ENCODE measurements around the gene SPATA24.
"Not testable (repeated sequence)": the region's sequence is repeated elsewhere in the genome, so short reads cannot be mapped to it uniquely, and the experiment has no call there.

Gene SPATA24

DNA sequence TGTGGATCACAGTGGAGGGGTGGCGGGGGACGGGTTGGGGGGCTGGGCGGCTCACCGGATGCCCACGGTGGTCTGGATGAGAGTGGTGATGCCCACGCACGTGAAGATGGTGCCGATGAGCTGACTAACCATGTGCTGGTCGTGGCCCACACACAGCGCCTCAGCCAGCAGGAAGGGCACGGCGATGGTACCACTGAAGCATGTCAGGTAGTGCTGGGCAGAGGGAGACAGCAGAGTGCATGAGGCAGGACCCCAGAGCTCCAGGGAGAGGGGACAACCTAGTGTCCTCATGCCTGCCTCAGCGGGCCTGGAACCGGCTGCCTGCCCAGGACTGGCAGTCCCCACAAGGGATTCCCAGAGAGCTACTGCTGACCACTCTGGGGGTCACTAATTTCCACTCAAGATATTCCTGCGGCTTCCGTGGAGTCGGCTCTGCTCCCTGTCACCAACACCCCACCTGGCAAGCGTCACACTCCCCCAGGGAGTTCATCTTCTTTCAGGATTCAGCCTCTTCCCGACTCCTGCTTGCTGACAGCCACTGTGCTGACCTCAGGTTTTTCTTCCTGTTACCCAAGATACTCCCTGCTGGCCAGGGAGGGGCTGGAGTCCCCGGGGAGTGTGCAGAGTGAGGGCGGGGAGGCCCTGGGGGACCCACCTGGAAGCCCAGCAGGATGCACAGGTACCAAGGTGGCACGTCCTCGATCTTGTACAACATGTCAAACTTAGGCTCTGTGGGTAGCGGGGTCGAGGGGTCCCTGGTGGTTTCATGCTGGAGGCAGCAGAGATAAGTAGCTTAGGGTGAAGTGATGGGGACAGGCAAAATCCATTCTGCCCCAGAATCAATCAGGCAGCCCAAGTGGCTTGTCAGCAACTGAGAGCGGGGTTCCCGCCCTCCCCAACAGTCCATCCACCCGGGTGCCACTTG lies 21.8 kb downstream of the SPATA24 start:
- no peak for FAIRE-seq

DNA sequence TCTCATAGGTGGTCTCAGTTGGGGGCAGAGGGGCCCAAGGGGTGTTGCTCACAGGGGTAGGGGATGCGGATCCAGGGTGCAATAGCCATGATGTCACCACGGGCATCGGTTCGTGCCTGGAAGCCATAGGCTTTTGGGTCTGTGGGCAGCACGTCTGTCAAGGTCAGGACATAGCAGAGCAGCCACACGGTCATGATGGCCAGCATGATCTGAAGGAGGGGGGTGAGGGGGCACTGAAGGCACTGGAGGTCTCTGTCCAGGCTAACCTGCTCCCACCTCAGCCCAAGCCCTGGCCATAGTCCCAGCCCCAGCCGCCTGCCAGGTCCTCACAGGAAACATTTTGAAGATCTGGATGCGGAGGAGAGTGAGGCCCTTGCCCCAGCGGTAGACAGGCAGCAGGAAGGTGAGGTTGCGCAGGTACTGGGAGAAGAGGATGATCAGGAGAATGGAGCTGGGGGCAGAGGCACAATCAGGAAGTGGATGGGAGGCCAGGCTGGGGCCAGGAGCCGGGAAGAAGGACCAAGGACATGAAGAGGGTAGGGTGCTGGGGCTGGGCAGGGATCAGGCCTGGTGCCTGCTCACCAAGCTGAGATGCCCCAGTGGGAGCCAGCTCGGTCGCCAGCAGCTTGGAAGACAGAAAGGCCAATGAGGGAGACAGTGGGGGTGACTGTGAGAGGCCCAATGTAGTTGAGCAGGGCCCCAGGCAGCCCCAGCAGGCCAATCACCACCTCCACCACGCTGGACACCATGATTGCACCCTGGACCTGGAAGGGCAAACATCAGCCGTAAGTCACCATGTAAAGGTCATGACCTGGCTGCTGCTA lies 24.1 kb downstream of the SPATA24 start:
- FAIRE-seq = no peak

DNA sequence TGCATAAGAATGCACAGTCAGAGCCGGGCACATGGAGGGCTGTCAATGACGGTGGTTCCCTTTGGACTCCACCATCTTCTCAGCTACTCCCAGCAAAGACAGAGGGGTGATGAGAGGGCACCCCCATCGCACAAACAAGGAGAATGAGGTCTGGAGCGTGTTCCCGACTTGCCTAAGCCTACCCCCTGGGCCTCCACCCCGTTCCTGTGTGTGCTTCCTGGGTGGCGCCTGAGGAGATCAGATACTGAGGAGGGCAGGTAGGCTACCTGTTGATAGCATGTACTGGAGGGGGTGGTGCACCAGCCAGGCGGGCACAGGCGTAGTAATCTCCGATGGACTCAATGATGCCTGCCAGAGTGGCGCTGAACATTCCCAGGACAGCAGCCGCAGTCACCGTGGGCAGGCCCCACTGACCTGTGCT lies 24.9 kb downstream of the SPATA24 start:
- FAIRE-seq = no peak

DNA sequence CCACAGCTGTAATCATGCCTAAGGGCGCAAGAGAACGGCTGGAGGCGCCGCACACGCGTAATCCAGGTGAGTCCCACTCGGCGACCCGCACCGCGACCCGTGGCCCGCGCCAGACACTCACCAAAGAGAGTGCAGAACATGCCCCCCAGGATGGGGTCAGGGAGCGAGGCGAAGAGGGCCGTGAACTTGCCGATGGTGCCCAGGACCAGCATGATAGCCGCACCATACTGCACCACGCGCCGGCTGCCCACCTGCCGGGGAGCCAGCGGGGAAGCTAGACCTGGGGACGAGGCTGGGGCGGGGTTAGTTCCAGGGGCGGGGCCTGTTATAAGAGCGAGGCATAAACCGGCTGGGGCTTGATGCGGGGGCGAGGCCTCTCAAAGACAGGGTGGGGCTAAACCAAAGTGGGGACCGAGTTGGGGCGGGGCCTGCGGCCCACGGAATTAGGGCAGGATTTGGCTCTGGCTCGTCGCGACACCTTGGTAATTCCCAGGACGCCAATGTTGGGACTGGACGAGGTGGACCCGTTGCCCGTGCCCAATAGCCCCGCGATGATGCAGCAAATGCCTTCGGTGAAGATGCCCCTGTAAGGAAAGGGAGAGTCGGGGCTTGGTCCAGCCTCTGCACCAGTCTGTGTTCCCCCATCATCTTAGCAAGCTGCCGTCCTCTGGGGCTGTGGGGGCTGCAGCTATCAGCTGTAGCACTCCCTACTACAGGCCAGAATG lies 25.6 kb downstream of the SPATA24 start:
- FAIRE-seq = no peak

DNA sequence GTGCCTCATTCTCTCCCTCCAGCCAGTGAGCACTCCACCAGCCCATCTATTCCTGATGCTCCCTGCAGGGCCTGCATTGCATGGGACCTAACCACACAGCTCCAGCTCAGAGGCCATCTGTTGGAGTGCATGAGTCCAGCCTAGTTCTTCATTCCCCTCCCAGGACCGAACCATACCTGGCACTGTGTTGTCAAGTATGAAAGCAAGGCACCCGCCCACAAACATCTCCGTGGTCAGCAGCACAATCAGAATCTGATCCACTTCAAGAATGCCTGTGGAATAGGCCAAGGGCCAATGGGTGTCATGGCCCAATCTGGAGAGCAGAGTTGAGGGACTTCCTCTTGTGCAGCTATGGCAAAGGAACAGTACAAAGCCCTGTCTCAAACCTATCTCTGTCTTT lies 26.7 kb downstream of the SPATA24 start:
- no peak for FAIRE-seq

DNA sequence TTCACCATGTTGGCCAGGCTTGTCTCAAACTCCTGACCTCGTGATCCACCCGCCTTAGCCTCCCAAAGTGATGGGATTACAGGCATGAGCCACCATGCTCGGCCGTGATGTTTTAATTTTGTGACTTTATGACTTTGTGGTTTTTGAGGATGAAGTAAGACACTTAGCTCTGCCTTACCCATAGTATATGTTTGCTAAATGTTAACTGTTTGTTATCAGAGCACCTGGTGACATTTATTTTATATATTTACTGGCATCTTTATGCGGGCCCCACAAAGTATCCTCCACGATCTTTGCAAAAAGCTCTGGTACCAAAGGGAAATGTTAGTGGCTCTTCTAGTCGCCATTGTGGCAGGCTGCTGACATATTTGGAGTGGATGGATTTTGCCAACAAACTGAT lies 27.5 kb downstream of the SPATA24 start:
- no peak for FAIRE-seq

DNA sequence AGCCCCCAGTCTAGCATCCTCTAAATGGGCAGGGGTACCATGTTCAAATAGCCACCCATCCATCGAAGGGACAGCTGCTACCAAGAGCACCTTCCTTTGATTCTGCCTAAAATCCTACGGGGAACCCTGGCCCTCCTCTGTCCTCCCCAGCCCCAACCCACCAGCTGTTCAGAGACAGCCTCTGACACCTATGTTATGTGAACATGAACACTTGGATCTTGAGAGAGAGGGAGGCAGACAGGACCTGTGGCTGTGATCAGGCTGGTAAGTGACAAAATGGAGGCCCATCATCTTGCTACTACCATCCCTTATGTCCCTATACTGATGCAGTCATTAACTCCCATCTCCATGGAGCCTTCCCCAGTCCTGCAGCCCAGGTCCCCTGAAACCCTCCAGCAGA lies 29.0 kb downstream of the SPATA24 start:
- no peak for FAIRE-seq

DNA sequence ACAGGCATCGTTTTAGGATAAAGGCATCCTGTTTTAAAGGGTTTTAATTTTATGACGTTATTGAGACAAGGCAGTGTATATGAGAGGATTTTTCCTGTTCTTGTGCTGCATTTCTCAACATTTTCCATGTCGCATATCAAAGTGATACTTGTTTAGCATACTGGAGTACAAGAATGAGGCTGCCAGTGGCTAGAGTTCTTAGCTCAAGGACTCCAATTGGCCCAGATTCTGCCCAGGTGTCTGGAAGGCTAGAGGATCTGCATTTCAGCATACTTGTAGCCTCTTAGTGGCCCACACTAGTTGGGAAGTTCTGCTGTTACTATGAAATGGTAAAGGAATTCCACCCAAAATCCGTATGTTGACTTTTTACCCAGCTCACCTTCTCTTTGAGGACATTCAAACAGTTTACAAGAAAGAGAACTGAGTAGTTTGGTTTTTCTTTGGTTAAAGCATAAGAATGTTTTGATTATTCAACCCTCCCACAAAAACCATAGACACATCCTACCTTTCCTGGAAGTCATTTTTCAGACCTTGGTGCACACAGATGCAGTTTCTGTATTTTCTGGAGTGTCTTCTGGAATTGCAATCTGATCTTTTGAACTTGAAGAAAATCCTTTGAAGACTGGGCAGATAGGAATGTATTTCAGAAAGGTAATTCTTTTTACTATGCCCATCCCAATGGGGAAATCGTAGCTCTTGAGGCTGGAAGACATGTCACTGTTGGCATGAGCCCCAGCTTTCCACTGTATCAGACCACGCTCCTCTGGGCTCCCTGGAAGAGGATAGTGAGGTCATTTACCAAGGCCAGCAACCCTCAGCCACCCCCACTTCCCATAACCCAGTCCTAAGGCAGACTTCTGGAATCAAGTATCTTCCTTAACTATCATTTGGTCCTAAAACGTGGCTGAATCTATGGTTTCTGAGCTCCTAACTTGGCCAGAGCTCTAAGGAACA lies 32.1 kb downstream of the SPATA24 start:
- FAIRE-seq = no peak

DNA sequence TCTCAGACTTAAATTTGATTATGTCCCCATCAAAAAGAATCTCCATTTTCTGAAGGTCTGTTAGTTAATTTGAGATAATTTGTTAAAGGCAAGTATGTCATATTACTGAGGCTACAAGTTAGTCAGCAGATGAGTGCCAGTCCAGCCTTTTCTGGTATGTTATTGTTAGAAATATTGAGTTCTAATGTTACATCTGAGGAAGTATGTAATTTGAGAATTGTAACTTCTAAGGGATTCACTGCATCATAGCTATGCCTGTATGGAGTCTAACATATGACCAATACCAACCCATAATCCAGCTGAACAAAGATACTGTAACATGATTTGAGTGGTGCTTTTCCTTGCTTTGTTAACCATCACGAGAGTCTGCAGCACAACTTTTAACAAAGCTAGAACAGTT lies 34.7 kb downstream of the SPATA24 start:
- FAIRE-seq = no peak

DNA sequence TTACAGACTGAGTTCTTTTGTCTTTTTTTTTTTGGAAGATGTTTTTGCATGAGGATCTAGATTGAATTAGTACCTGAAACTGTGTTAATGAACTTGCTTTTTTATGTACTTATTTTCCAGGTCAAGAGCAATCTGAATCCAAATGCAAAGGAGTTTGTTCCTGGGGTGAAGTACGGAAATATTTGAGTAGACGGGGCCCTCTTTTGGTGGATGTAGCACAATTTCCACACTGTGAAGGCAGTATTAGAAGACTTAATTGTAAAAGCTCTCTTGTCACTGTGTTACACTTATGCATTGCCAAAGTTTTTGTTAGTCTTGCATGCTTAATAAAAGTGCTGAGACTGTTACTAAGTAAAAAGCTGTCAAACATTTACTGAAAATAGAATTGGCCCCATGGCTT lies 35.3 kb downstream of the SPATA24 start:
- FAIRE-seq = no peak

DNA sequence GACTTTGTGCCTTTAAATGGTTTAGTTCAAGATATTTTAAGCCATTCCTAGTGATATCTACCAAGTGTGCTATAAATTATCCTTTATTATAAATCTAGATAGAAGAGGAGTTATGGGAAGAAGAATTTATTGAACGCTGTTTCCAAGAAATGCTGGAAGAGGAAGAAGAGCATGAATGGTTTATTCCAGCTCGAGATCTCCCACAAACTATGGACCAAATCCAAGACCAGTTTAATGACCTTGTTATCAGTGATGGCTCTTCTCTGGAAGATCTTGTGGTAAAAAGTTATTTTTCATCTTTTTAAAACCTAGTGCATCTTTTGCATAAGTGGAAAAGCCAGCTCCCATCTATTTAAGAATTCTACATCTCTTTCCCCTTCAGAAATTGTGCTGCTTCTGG lies 39.4 kb downstream of the SPATA24 start:
- FAIRE-seq = no peak

DNA sequence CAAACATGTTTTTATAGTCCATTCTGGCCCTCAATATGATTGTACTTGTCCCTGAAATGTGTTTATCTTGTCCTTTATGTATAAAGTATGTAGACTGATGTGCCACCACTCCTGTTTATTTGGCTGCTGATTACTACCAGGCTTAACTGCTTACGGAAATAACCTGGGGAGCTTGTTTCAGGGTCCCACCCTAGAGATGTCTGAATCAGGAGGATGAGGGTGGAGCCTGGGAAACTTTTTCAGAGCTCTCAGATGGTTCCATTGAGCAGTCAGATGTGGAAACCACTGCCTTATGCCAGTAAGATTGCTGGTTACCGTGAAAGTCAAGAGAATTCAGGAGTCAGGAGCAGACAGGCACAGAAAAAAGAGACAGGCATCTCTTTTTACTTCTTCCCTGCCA lies 40.0 kb downstream of the SPATA24 start:
- no peak for FAIRE-seq

DNA sequence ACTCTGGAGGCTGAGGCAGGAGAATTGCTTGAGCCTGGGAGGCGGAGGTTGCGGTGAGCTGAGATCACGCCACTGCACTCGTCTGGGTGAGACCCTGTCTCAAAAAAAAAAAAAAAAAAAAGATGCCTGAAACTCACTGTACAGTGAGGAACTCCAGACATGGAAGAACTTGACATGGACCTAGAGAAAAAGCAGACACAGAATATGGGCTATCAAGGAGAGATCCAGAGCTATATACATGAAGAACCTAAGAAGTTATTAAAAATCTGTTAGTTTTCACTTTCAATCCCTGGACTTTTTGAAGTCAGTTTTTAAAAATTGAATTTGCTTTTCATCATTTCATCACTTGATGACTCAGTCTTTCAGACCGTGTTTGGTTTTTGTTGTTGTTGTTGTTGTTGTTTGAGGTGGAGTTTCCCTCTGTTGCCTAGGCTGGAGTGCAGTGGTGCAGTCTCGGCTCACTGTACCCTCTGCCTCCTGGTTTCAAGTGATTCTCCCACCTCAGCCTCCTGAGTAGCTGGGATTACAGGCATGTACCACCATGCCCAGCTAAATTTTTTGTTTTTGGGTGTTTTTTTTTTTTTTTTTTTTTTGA lies 42.0 kb downstream of the SPATA24 start:
- no peak for FAIRE-seq

DNA sequence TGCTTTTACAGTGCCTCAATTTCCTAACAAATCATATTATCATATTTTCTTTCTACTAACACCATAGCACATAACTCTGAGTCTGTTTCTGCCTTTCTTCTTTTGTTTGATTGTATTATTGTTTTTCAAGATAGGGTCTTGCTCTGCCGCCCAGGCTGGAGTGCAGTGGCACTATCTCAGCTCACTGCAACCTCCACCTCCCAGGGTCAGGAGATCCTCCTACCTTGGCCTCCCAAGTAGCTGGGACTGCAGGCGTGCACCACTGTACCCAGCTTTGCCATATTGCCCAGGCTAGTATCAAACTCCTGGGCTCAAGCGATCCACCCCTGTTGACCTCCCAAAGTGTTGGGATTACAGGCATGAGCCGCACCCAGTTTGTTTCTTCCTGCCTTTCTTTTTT lies 43.5 kb downstream of the SPATA24 start:
- no peak for FAIRE-seq

DNA sequence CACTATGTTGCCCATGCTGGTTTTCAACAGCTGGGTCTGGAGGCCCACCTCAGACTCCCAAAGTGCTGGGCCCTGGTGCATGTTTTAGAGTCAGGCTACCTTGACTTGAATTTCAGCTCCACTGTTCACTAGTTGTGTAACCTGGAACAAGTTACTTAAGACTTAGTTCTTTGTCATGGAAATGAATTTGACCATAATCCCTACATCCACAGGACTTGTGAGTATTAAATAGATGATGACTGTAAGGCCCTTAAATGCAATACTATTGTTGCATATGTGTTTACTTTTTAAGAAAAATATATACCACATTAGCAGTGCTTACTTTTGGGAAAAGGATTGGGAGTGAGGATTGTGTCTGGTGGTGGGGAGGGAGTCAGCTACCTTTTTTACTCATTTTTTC lies 45.8 kb downstream of the SPATA24 start:
- no peak for FAIRE-seq

DNA sequence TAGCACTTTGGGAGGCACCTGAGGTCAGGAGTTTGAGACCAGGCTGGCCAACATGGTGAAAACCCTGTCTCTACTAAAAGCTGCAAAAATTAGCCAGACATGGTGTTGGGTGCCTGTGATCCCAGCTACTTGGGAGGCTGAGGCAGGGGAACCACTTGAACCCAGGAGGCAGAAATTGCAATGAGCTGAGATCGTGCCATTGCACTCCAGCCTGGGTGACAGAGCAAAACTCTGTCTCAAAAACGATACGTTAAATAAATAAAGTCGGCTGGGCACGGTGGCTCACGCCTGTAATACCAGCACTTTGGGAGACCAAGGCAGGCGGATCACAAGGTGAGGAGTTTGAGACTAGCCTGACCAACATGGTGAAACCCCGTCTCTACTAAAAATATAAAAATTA lies 48.0 kb downstream of the SPATA24 start:
- not testable (repeated sequence) for FAIRE-seq

DNA sequence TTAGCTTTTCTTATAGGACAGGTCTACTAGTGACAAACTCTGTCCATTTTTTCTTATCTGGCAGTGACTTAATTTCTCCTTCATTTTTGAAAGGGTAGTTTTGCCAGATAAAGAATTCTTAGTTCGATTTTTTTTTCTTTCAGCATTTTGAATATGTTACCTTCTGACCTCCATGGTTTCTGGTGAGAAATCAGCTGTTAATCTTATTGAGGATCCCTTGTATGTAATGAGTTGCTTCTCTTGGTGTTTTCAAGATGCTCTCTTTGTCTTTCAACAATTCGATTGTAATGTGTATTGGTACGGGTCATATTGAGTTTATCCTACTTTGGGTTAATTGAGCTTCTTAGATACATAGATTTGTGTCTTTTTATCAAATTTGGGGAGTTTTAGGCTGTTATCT lies 49.7 kb downstream of the SPATA24 start:
- no peak for FAIRE-seq

DNA sequence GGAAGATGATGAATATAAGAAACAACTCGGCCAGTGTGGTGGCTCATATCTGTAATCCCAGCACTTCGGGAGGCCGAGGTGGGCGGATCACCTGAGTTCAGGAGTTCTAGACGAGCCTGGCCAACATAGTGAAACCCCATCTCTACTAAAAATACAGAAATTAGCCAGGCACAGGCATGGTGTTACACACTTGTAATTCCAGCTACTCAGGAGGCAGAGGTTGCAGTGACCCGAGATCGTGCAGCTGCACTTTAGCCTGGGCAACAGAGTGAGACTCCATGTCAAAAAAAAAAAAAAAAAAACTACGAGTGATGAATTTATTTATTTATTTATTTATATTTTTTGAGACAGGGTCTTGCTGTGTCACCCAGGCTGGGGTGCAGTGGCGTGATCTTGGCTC lies 56.0 kb downstream of the SPATA24 start:
- FAIRE-seq = not testable (repeated sequence)
